ENCODE results near the gene NPLOC4.

NPLOC4 gene

GRCh38 chr17:81664051-81664470, 27.1 kb upstream of the NPLOC4 start:
- peak; percentile 53 for DNase-seq (ENCODE audit: low read depth)
- no peak for TF ChIP-seq CTCF (IDR thresholded peaks at IDR 0.05; ENCODE audit: insufficient read depth, low read depth, low read length, missing control alignments)
- H3K4me3 ChIP-seq (ENCODE audit: low read length): no peak overlapping the region

- no peak overlapping the region for H3K4me3 ChIP-seq (ENCODE audit: low read length)
- TF ChIP-seq CTCF (IDR thresholded peaks at IDR 0.05; ENCODE audit: insufficient read depth, low read depth, low read length, missing control alignments): no peak
- DNase-seq (ENCODE audit: low read depth): no peak
These were observed 25.1 kb upstream of the NPLOC4 start for GRCh38 chr17:81662002-81662401.

- TF ChIP-seq CTCF (IDR thresholded peaks at IDR 0.05; ENCODE audit: insufficient read depth, low read depth, low read length, missing control alignments): no peak
- no peak for DNase-seq (ENCODE audit: low read depth)
- no peak overlapping the region for H3K4me3 ChIP-seq (ENCODE audit: low read length)
These were observed 23.5 kb upstream of the NPLOC4 start for GRCh38 chr17:81660441-81660840.

- no peak for TF ChIP-seq CTCF (IDR thresholded peaks at IDR 0.05; ENCODE audit: insufficient read depth, low read depth, low read length, missing control alignments)
- no peak overlapping the region for H3K4me3 ChIP-seq (ENCODE audit: low read length)
- DNase-seq (ENCODE audit: low read depth): no peak
These were observed 22.1 kb upstream of the NPLOC4 start for GRCh38 chr17:81659038-81659437.

- H3K4me3 ChIP-seq (ENCODE audit: low read length): no peak overlapping the region
- DNase-seq (ENCODE audit: low read depth): no peak
- TF ChIP-seq CTCF (IDR thresholded peaks at IDR 0.05; ENCODE audit: insufficient read depth, low read depth, low read length, missing control alignments): no peak
These were observed 19.9 kb upstream of the NPLOC4 start for GRCh38 chr17:81656835-81657234.

- TF ChIP-seq CTCF (IDR thresholded peaks at IDR 0.05; ENCODE audit: insufficient read depth, low read depth, low read length, missing control alignments): no peak
- H3K4me3 ChIP-seq (ENCODE audit: low read length): no peak within 1 kb of the TSS
- no peak for DNase-seq (ENCODE audit: low read depth)
These were observed 19.3 kb upstream of the NPLOC4 start, which contains the start of gene PDE6G for GRCh38 chr17:81656118-81656743. PDE6G (minus strand) TSS chr17:81656542; CDS start chr17:81653305, 3,237 bp downstream.

Measured in epithelial cell of esophagus (primary cell).